Sigmoid colon (tissue), 7 donors: ENCODE data around the gene E2F6. TPM values are rescaled to one million over a fixed set of nuclear protein-coding genes. Genes with fewer than 3 reads are reported as not detected.
A peak's percentile ranks its signal among the peaks of the same experiment; 100 is the strongest.

Experiments used
- DNase-seq: peaks from one replicate; pipeline ENCODE4 v3.0.0-alpha.2; 2019
- H3K27ac ChIP-seq, 4 donors: fragments of 200-600 bp; sonication (generic); one replicate each; pipeline ENCODE4 v1.5.1; 2016 to 2019; ENCODE audit warnings: mild to moderate bottlenecking in 1 of 4
- H3K27me3 ChIP-seq, 3 donors: fragments of 200-600 bp; sonication (generic); one replicate each; pipeline ENCODE4 v1.5.1; 2019; ENCODE audit warnings: mild to moderate bottlenecking in 1 of 3
- H3K36me3 ChIP-seq, 4 donors: fragments of 200-600 bp; sonication (generic); one replicate each; pipeline ENCODE4 v1.5.1; 2016 to 2019
- H3K4me1 ChIP-seq, 4 donors: fragments of 200-600 bp; sonication (generic); one replicate each; pipeline ENCODE4 v1.5.1; 2017 to 2019
- H3K4me3 ChIP-seq, 4 donors: fragments of 200-600 bp; sonication (generic); one replicate each; pipeline ENCODE4 v1.5.1; 2017 to 2019; ENCODE audit warnings: mild to moderate bottlenecking in 2 of 4, moderate library complexity in 1 of 4
- H3K9me3 ChIP-seq, 4 donors: fragments of 200-600 bp in 3 of 4; sonication (generic) in 3 of 4; one replicate each; pipeline versions ENCODE4 v1.5.1 to v1.6.1; 2013 to 2019
- EP300 ChIP-seq, 4 donors: sonication (generic); formaldehyde crosslinking; IDR thresholded peaks; one replicate each; pipeline ENCODE4 v1.6.1; 2017; ENCODE audit warnings: antibody characterized with exemption in 4 of 4
- POLR2A ChIP-seq, 2 donors: fragments of 450-650 bp; IDR thresholded peaks; one replicate each; pipeline ENCODE4 v1.6.1; 2016; ENCODE audit warnings: antibody characterized with exemption in 2 of 2, mild to moderate bottlenecking in 2 of 2, moderate library complexity in 2 of 2
- POLR2AphosphoS5 ChIP-seq, 4 donors: sonication (generic); formaldehyde crosslinking; IDR thresholded peaks; one replicate each; pipeline ENCODE4 v1.6.1; 2017; ENCODE audit warnings: antibody characterized with exemption in 4 of 4
- WGBS, 2 donors: extraction: QIAGEN DNeasy Blood & Tissue Kit; methylation state at CpG; one replicate each; pipeline ENCODE4 v1.1.7; 2013; 5-methylcytosine and 5-hydroxymethylcytosine counted together
- intact Hi-C: fragments of 100-400 bp; cut with DNase I; formaldehyde crosslinking; loops from one replicate; pipeline ENCODE4 v1.15.1; 2023
- polyA plus RNA-seq, 3 donors: library from polyadenylated mRNA; stranded (reverse); fragments of 200-250 nt; gene quantifications; one replicate each; pipeline ENCODE4 v1.2.3, GENCODE V29; 2013
- total RNA-seq, 4 donors: library from RNA; depleted of rRNA; stranded (reverse); fragments of >200 nt; gene quantifications; one replicate each; pipeline ENCODE4 v1.1.0, GENCODE V29; 2016
- TF ChIP-seq, protein P1 (sequence below), 4 experiments: fragments of 450-650 bp in 3 of 4; fragments of 200-600 bp in 1 of 4; IDR thresholded peaks; one replicate each; pipeline ENCODE4 v1.5.1; 2016 to 2019; ENCODE audit warnings: antibody characterized with exemption in 4 of 4, mild to moderate bottlenecking in 3 of 4, moderate library complexity in 2 of 4
- donor health status: healthy with polysubstance abuse.
- donor health status: Bipolar disorder and iron deficiency.
- donor health status: healthy.

The E2F6 gene
- total and polyA plus RNA-seq, 7 donors = 3.6 to 24.2 (median 11.8) TPM

DNA sequence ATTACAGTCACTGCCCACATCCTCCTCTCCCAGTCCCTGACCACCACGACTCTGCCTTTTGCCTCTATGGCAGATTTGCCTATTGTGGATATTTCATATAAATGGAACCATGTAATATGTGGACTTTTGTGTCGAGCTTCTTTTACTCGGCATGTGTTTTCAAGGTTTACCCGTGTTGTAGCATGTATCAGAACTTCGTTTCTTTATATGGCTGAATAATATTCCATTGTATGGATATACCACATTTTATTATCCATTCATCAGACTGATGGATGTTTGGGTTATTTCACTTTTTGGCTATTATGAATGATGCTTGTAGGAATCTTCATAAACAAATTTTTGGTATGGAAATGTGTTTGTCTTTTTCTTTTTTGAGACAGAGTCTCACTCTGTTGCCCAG, 24.2 kb upstream of the E2F6 start:
- H3K9me3 ChIP-seq = no peaks in the 10 kb centered on the region
- H3K4me1 ChIP-seq = no peaks in the 10 kb centered on the region
- TF ChIP-seq, protein P1, sequence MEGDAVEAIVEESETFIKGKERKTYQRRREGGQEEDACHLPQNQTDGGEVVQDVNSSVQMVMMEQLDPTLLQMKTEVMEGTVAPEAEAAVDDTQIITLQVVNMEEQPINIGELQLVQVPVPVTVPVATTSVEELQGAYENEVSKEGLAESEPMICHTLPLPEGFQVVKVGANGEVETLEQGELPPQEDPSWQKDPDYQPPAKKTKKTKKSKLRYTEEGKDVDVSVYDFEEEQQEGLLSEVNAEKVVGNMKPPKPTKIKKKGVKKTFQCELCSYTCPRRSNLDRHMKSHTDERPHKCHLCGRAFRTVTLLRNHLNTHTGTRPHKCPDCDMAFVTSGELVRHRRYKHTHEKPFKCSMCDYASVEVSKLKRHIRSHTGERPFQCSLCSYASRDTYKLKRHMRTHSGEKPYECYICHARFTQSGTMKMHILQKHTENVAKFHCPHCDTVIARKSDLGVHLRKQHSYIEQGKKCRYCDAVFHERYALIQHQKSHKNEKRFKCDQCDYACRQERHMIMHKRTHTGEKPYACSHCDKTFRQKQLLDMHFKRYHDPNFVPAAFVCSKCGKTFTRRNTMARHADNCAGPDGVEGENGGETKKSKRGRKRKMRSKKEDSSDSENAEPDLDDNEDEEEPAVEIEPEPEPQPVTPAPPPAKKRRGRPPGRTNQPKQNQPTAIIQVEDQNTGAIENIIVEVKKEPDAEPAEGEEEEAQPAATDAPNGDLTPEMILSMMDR (IDR thresholded peaks at IDR 0.05) = no peak
- no peak for TF ChIP-seq POLR2AphosphoS5 (IDR thresholded peaks at IDR 0.05)
- no peak for TF ChIP-seq EP300 (IDR thresholded peaks at IDR 0.05)
- TF ChIP-seq POLR2A (IDR thresholded peaks at IDR 0.05) = no peak
- intact Hi-C loops = no loop called here
- peaks cover 6 to 35% (median 23%) of the 10 kb centered on the region in 3 donors for H3K27me3 ChIP-seq
- 91 to 93% methylated on average over 5 of the region's 5 CpGs for WGBS, 2 donors
- no peaks in the 10 kb centered on the region for H3K36me3 ChIP-seq
- H3K4me3 ChIP-seq = no peak overlapping the region
- no peak overlapping the region for H3K27ac ChIP-seq
- no peak for DNase-seq

DNA sequence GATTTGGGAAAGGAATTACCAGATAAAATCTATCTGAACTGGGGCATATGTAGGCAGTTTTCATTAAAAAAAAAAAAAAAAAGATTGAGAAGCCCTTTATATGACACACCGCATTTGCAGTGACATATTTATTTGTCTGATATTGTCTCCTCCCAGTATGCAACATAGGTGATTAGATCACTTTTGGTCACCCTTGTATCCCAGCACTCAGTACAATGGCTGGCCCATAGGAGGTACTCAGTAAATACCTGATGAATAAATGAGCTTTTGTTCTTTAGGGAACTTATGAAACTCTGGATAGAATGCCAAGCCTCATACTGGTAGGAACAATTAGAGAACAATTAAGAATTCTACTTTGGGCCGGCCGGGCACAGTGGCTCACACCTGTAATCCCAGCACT, 22.8 kb upstream of the E2F6 start:
- no peak for TF ChIP-seq EP300 (IDR thresholded peaks at IDR 0.05)
- no peak for TF ChIP-seq POLR2AphosphoS5 (IDR thresholded peaks at IDR 0.05)
- TF ChIP-seq, protein P1 (IDR thresholded peaks at IDR 0.05) = no peak
- TF ChIP-seq POLR2A (IDR thresholded peaks at IDR 0.05) = no peak
- Histone ChIP-seq H3K27me3 (peaks cover 9 to 44% (median 35%) of the 10 kb centered on the region in 3 donors), H3K27ac (no peak overlapping the region), H3K4me1 (peaks cover 0 to under 1% (median under 1%) of the 10 kb centered on the region in 4 donors), H3K4me3 (no peak overlapping the region), H3K36me3 (no peaks in the 10 kb centered on the region), H3K9me3 (no peaks in the 10 kb centered on the region)
- WGBS, 2 donors = 25 to 53% methylated on average over 3 of the region's 3 CpGs
- DNase-seq = no peak
- intact Hi-C loops = no loop called here

DNA sequence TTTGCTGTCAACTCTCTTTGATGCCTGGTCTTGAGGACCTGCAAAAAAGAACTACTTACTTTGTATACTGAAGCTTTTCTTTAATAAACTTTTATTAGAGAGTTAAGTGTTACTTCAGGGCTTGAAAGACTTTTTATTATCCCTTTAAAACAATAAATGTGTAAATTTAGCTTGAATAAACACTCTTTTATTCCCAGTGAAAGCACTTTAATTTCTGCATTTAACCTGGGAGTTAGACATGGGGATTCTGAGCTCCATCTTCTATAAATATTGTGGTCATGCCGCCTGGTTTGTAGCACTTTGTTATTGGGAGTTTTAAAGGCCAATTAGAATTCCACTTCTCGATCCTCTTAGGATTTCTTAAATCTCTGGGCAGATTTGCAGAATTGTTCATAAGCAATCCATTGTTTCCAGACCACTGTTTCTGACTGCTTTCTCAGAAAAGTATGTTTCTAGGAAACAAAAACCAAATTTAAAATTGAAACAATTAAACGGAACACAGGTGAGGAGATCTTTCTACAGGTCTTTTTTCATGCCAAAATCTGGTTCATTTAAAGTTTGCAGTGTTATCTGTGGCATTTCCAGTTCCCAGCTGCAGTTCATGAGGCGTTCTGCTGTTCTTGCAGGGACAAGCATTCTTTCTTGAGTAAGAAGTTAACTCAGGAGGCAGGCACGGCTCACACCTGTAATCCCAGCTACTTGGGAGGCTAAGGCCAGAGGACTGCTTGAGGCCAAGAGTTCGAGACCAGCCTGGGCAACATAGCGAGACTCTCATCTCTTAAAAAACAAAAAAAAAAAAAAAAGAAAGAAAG, 18.1 kb upstream of the E2F6 start:
- 33 to 56% methylated on average over 7 of the region's 7 CpGs for WGBS, 2 donors
- Histone ChIP-seq H3K27ac (no peak overlapping the region), H3K4me3 (no peak overlapping the region), H3K27me3 (peaks cover 26 to 85% (median 68%) of the 10 kb centered on the region in 3 donors), H3K9me3 (no peaks in the 10 kb centered on the region), H3K4me1 (peaks cover 0 to 18% (median 17%) of the 10 kb centered on the region in 4 donors), H3K36me3 (no peaks in the 10 kb centered on the region)
- no peak for DNase-seq
- TF ChIP-seq, protein P1 (IDR thresholded peaks at IDR 0.05) = no peak
- no peak for TF ChIP-seq POLR2AphosphoS5 (IDR thresholded peaks at IDR 0.05)
- no peak for TF ChIP-seq POLR2A (IDR thresholded peaks at IDR 0.05)
- TF ChIP-seq EP300 (IDR thresholded peaks at IDR 0.05) = no peak
- intact Hi-C loops = no loop called here

DNA sequence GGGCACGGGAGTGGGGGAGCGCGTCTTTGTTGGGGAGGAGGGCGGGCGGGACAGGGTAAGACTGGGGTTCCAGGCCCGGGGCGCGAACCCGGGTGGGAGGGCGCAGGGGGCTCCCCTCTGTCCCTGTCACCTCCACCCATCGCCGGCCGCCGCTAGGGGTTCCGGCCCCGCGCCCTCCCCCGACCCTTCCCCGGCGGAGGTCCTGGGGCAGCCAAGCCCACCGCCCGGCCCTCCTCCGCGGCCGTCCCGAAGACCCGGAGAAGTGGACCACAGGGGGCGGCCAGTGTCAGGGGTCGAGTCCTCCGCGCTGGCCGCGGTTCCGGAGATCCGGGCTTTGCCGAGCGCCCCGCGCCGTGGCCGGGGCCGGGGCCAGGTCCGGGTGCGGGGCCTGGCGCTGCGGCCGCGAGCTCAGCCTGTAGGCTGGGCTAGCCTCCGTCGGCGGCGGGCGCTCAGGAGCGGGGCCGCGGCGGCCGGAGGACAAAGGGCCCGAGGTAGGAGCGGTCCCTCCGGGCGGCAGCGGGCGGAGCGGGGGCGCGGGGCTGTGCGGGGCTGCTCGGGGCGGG, 16.6 kb upstream of the E2F6 start:
- 2 to 7% methylated on average over 70 of the region's 70 CpGs for WGBS, 2 donors
- Histone ChIP-seq H3K9me3 (no peaks in the 10 kb centered on the region), H3K4me1 (peaks cover 0 to 18% (median 17%) of the 10 kb centered on the region in 4 donors), H3K4me3 (peak overlapping the region; percentile 23 to 51 (median 45)), H3K27ac (peak overlapping the region in 1 of 4 donors; percentile 41), H3K27me3 (peaks cover 26 to 80% (median 63%) of the 10 kb centered on the region in 3 donors), H3K36me3 (no peaks in the 10 kb centered on the region)
- TF ChIP-seq, protein P1 (IDR thresholded peaks at IDR 0.05) = no peak
- TF ChIP-seq EP300 (IDR thresholded peaks at IDR 0.05) = no peak
- no peak for TF ChIP-seq POLR2A (IDR thresholded peaks at IDR 0.05)
- no peak for TF ChIP-seq POLR2AphosphoS5 (IDR thresholded peaks at IDR 0.05)
- intact Hi-C loops = no loop called here
- DNase-seq = no peak
